HepG2 (cell line): Measurements from ENCODE around the gene TUBB. TPM values are rescaled to one million over a fixed set of nuclear protein-coding genes. Genes with fewer than 3 reads are reported as not detected.

Experiments
- AHR ChIP-seq: IDR thresholded peaks from 2 replicates; pipeline ENCODE4 v1.6.1; 2018; ENCODE audit warnings: missing genetic modification reagents, missing compliant biosample characterization
- ATRX ChIP-seq: sonication (generic); formaldehyde crosslinking; IDR thresholded peaks from 2 replicates; pipeline ENCODE4 v1.4.0; 2020; ENCODE audit warnings: missing genetic modification reagents, borderline replicate concordance
- BCL6 ChIP-seq: IDR thresholded peaks from 2 replicates; pipeline ENCODE4 v1.6.1; 2016; ENCODE audit warnings: missing genetic modification reagents, missing compliant biosample characterization
- FOXC1 ChIP-seq: sonication (generic); formaldehyde crosslinking; IDR thresholded peaks from 2 replicates; pipeline ENCODE4 v1.8.0; 2022; ENCODE audit warnings: mild to moderate bottlenecking, missing genetic modification reagents, borderline replicate concordance
- FUBP1 ChIP-seq: sonication (generic); formaldehyde crosslinking; IDR thresholded peaks from 2 replicates; pipeline ENCODE4 v1.5.1; 2020; ENCODE audit warnings: missing genetic modification reagents, mild to moderate bottlenecking, borderline replicate concordance
- HNRNPUL1 ChIP-seq: fragments of 200-400 bp; formaldehyde crosslinking; IDR thresholded peaks from 2 replicates; pipeline ENCODE4 v1.6.1; 2017; ENCODE audit warnings: low read depth, mild to moderate bottlenecking, low read length, moderate library complexity
- MATR3 ChIP-seq: sonication (generic); formaldehyde crosslinking; IDR thresholded peaks from 2 replicates; pipeline ENCODE4 v1.4.0; 2020; ENCODE audit warnings: missing genetic modification reagents
- MIER2 ChIP-seq: IDR thresholded peaks from 2 replicates; pipeline ENCODE4 v1.6.1; 2016; ENCODE audit warnings: missing biosample characterization, missing genetic modification reagents
- NCOA1 ChIP-seq: sonication (generic); formaldehyde crosslinking; IDR thresholded peaks from 2 replicates; pipeline ENCODE4 v1.9.0; 2021; ENCODE audit warnings: missing genetic modification reagents
- NFIC ChIP-seq: IDR thresholded peaks from 2 replicates; pipeline ENCODE4 v1.6.1; 2012; ENCODE audit warnings: mild to moderate bottlenecking, low read length, inconsistent platforms
- NFKBIZ ChIP-seq: IDR thresholded peaks from 2 replicates; pipeline ENCODE4 v1.6.1; 2018; ENCODE audit warnings: missing genetic modification reagents, missing compliant biosample characterization
- POGZ ChIP-seq: sonication (generic); formaldehyde crosslinking; IDR thresholded peaks from 2 replicates; pipeline ENCODE4 v1.4.0; 2020; ENCODE audit warnings: mild to moderate bottlenecking, missing genetic modification reagents
- SCMH1 ChIP-seq: sonication (generic); formaldehyde crosslinking; IDR thresholded peaks from 2 replicates; pipeline ENCODE4 v1.9.0; 2021; ENCODE audit warnings: missing genetic modification reagents, mild to moderate bottlenecking, borderline replicate concordance
- ZBTB10 ChIP-seq: sonication (generic); formaldehyde crosslinking; IDR thresholded peaks from 2 replicates; pipeline ENCODE4 v1.4.0; 2020; ENCODE audit warnings: missing genetic modification reagents, borderline replicate concordance
- ZNF281 ChIP-seq: sonication (generic); formaldehyde crosslinking; IDR thresholded peaks from 2 replicates; pipeline ENCODE4 v1.4.0; 2020; ENCODE audit warnings: missing genetic modification reagents, borderline replicate concordance
- ZNF552 ChIP-seq: sonication (generic); formaldehyde crosslinking; IDR thresholded peaks from 2 replicates; pipeline ENCODE4 v1.9.0; 2022; ENCODE audit warnings: missing genetic modification reagents, mild to moderate bottlenecking, borderline replicate concordance
- polyA plus RNA-seq, 8 experiments: library from polyadenylated mRNA; depleted of rRNA in 3 of 8; stranded (reverse) in 7 of 8; unstranded in 1 of 8; fragments of >200 nt; fragmentation: Illumina TruSeq in 4 of 8; extraction: Trizol in 4 of 8; gene quantifications; 2 replicates each; pipeline versions ENCODE4 v1.2.1 to v1.2.3, GENCODE V29; 2011 to 2016; ENCODE audit warnings: low read depth in 4 of 8, missing spikeins in 1 of 8, mixed read lengths in 1 of 8; ENCODE audit not compliant: insufficient read depth in 1 of 8
- total RNA-seq, 5 experiments: library from RNA; depleted of rRNA; stranded (reverse); fragments of >200 nt; fragmentation: Illumina TruSeq; extraction: Trizol; gene quantifications; 2 replicates each; pipeline ENCODE4 v1.2.3, GENCODE V29; 2016; ENCODE audit warnings: low read depth in 1 of 5
- TF ChIP-seq, protein P1 (sequence below): sonication (generic); formaldehyde crosslinking; IDR thresholded peaks from 2 replicates; pipeline ENCODE4 v1.4.0; 2020; ENCODE audit warnings: missing genetic modification reagents, borderline replicate concordance

The TUBB gene
- total and polyA plus RNA-seq, 2 of the 13 experiments (the other 11 are each of a cell fraction or from before 2014, with no cell fraction given) = 911 to 1,163 TPM

DNA sequence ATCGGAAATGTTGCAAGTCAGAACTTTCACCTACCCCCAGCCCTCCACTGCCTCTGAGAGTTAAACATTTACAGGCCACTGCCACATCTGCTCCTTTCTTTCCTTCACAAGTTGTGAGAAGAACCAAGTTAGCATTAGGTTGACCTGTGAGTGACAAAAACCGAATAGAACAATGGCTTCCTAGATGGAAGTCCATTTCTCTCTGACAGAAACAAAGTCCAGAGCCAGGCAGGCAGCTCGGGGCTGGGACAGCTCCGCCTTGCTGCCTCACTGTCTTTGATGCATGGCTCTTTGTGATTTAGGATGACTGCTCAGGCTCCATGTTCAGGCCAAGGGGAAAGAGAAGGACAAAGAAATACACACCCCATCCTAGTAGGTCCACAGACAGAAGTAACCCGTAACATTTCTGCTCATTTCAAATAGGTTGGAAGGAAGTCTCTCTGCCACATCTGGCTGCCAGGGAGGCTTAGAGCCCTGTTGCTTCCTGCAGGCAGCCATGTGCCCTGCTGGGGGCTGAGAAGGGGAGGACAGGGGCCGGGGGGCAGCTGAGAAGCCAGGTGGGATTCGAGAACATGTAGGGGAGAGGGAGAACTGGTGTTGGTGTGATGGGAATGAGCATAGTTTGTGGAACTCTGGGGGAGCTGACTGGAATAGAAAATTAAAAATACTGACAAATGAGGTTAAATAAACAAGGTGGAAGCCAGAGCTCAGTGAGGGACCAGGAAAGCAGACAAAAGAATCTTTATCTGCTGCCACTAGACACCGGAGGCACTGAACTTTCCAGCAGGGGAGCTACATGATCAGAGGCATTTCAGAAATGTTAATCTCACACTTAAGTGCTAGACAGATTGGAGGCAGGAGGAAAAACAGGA lies 43.7 kb downstream of the TUBB start (continued):
- TF ChIP-seq BCL6 (CRISPR knock-in tag) = peak; percentile 94
- TF ChIP-seq HNRNPUL1 = peak; percentile 84; the same call in 1 of the 2 replicates
- TF ChIP-seq, protein P1, sequence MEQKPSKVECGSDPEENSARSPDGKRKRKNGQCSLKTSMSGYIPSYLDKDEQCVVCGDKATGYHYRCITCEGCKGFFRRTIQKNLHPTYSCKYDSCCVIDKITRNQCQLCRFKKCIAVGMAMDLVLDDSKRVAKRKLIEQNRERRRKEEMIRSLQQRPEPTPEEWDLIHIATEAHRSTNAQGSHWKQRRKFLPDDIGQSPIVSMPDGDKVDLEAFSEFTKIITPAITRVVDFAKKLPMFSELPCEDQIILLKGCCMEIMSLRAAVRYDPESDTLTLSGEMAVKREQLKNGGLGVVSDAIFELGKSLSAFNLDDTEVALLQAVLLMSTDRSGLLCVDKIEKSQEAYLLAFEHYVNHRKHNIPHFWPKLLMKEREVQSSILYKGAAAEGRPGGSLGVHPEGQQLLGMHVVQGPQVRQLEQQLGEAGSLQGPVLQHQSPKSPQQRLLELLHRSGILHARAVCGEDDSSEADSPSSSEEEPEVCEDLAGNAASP = peak; percentile 83; the same call in 1 of the 2 replicates
- no peak for TF ChIP-seq ZNF552 (CRISPR knock-in tag)
- peak; percentile 96; the same call in 1 of the 2 replicates for TF ChIP-seq NCOA1 (CRISPR knock-in tag)
- TF ChIP-seq SCMH1 (CRISPR knock-in tag) = no peak
- TF ChIP-seq ZNF281 = peak; percentile 82; the same call in 1 of the 2 replicates
- peak; percentile 64; the same call in 1 of the 2 replicates for TF ChIP-seq FUBP1 (CRISPR knock-in tag)
- TF ChIP-seq MIER2 (CRISPR knock-in tag) = peak; percentile 75; the same call in 1 of the 2 replicates
- peak; percentile 31; the same call in 1 of the 2 replicates for TF ChIP-seq ATRX (CRISPR knock-in tag)
- peak; percentile 45; the same call in 1 of the 2 replicates for TF ChIP-seq AHR
- peak; percentile 92; the same call in 1 of the 2 replicates for TF ChIP-seq ZBTB10
- TF ChIP-seq MATR3 (CRISPR knock-in tag) = no peak
- TF ChIP-seq NFIC = peak; percentile 85
- TF ChIP-seq FOXC1 = no peak; the same call in 1 of the 2 replicates
- TF ChIP-seq POGZ (CRISPR knock-in tag) = peak; percentile 53; the same call in 1 of the 2 replicates
- peak; percentile 75; the same call in 1 of the 2 replicates for TF ChIP-seq NFKBIZ (CRISPR knock-in tag)
